22Rv1 (cell line): ENCODE data around the gene ADAMTS2.

Source experiments
- CTCF ChIP-seq: fragments of 450-650 bp; IDR thresholded peaks from 2 replicates; pipeline ENCODE4 v1.5.1; 2017; ENCODE audit warnings: mild to moderate bottlenecking
- ZFX ChIP-seq: fragments of 450-650 bp; IDR thresholded peaks from 2 replicates; pipeline ENCODE4 v1.6.1; 2017; ENCODE audit warnings: antibody characterized with exemption, borderline replicate concordance

GRCh38 chr5:179229331-179229831, 115.9 kb downstream of the ADAMTS2 start:
- TF ChIP-seq CTCF (no peak), ZFX (no peak)
